MG63 (cell line): ENCODE results near the gene CSF1. TPM values are rescaled to one million over a fixed set of nuclear protein-coding genes. Genes with fewer than 3 reads are reported as not detected.
A peak's percentile ranks its signal among the peaks of the same experiment; 100 is the strongest.
"Not testable (repeated sequence)": the region's sequence is repeated elsewhere in the genome, so short reads cannot be mapped to it uniquely, and the experiment has no call there.

Experiments
- DNase-seq: peaks from one replicate; pipeline ENCODE4 v3.0.0-alpha.2; 2020
- H3K27me3 ChIP-seq: fragments of 250-450 bp; sonication (Bioruptor Pico); 2 replicates; pipeline ENCODE4 v1.5.1; 2020; ENCODE audit warnings: mild to moderate bottlenecking, moderate library complexity
- H3K36me3 ChIP-seq: fragments of 250-450 bp; sonication (Bioruptor Pico); 2 replicates; pipeline ENCODE4 v1.5.1; 2020; ENCODE audit warnings: mild to moderate bottlenecking, moderate library complexity
- H3K4me3 ChIP-seq: fragments of 250-450 bp; sonication (Bioruptor Pico); 2 replicates; pipeline ENCODE4 v1.5.1; 2020; ENCODE audit warnings: mild to moderate bottlenecking, moderate library complexity
- H3K9me3 ChIP-seq: fragments of 250-450 bp; sonication (Bioruptor Pico); 2 replicates; pipeline ENCODE4 v1.5.1; 2020; ENCODE audit warnings: mild to moderate bottlenecking, moderate library complexity
- total RNA-seq: library from RNA; depleted of rRNA; stranded (reverse); fragments of >200 nt; shearing (Covaris generic); gene quantifications from 2 replicates; pipeline ENCODE4 v1.2.3, GENCODE V29; 2014; ENCODE audit warnings: low replicate concordance; rRNA removed

CSF1 gene
- 155 and 224 TPM in 2 replicates for total RNA-seq

GRCh38 chr1:109910123-109910962 lies at the start of gene CSF1:
Gene CSF1, plus strand, starts transcription at chr1:109910849. Its CDS starts 175 bp downstream, at chr1:109911024.
- Histone ChIP-seq H3K36me3 (peaks cover 41% of the 10 kb centered on the region), H3K4me3 (peak within 1 kb of the TSS; percentile 92), H3K27me3 (no peaks in the 10 kb centered on the region), H3K9me3 (no peaks in the 10 kb centered on the region)
- peak; percentile 94 for DNase-seq

- H3K36me3 ChIP-seq, H3K27me3 ChIP-seq, H3K4me3 ChIP-seq, DNase-seq: not testable (repeated sequence)
- peaks cover 25% of the 10 kb centered on the region for H3K9me3 ChIP-seq
Measured at GRCh38 chr1:109861616-109862015, 49.0 kb upstream of the CSF1 start.

GRCh38 chr1:109863667-109864046 lies 47.0 kb upstream of the CSF1 start:
- Histone ChIP-seq H3K4me3 (peak overlapping the region; percentile 11), H3K36me3 (no peaks in the 10 kb centered on the region), H3K27me3 (no peaks in the 10 kb centered on the region), H3K9me3 (peaks cover 23% of the 10 kb centered on the region)
- no peak for DNase-seq

- peak; percentile 68 for DNase-seq
- peak overlapping the region; percentile 11 for H3K4me3 ChIP-seq
- H3K9me3 ChIP-seq, result peaks cover 19% of the 10 kb centered on the region
- H3K27me3 ChIP-seq, result no peaks in the 10 kb centered on the region
- H3K36me3 ChIP-seq, result no peaks in the 10 kb centered on the region
Measured at GRCh38 chr1:109864047-109864822, 46.4 kb upstream of the CSF1 start.

GRCh38 chr1:109864930-109865612 lies 45.6 kb upstream of the CSF1 start:
- no peaks in the 10 kb centered on the region for H3K36me3 ChIP-seq
- no peak for DNase-seq
- no peaks in the 10 kb centered on the region for H3K27me3 ChIP-seq
- peaks cover 19% of the 10 kb centered on the region for H3K9me3 ChIP-seq
- H3K4me3 ChIP-seq, result no peak overlapping the region

- H3K9me3 ChIP-seq, result peaks cover 15% of the 10 kb centered on the region
- no peaks in the 10 kb centered on the region for H3K36me3 ChIP-seq
- H3K27me3 ChIP-seq, result no peaks in the 10 kb centered on the region
- DNase-seq, result no peak
- H3K4me3 ChIP-seq, result no peak overlapping the region
Measured at GRCh38 chr1:109866071-109866470, 44.6 kb upstream of the CSF1 start.

- Histone ChIP-seq H3K9me3 (no peaks in the 10 kb centered on the region), H3K36me3 (no peaks in the 10 kb centered on the region), H3K27me3 (no peaks in the 10 kb centered on the region), H3K4me3 (no peak overlapping the region)
- peak; percentile 62 for DNase-seq
Measured at GRCh38 chr1:109873278-109874175, 37.1 kb upstream of the CSF1 start.

GRCh38 chr1:109874445-109874844 lies 36.2 kb upstream of the CSF1 start:
- H3K27me3 ChIP-seq, result no peaks in the 10 kb centered on the region
- no peak overlapping the region for H3K4me3 ChIP-seq
- DNase-seq, result no peak
- H3K9me3 ChIP-seq, result no peaks in the 10 kb centered on the region
- H3K36me3 ChIP-seq, result no peaks in the 10 kb centered on the region

GRCh38 chr1:109875874-109876273 lies 34.8 kb upstream of the CSF1 start:
- Histone ChIP-seq H3K9me3 (no peaks in the 10 kb centered on the region), H3K36me3 (no peaks in the 10 kb centered on the region), H3K27me3 (no peaks in the 10 kb centered on the region), H3K4me3 (no peak overlapping the region)
- DNase-seq, result no peak

- DNase-seq, result peak; percentile 56
- no peaks in the 10 kb centered on the region for H3K36me3 ChIP-seq
- H3K27me3 ChIP-seq, result no peaks in the 10 kb centered on the region
- no peaks in the 10 kb centered on the region for H3K9me3 ChIP-seq
- H3K4me3 ChIP-seq, result no peak overlapping the region
Measured at GRCh38 chr1:109876617-109877316, 33.9 kb upstream of the CSF1 start.

GRCh38 chr1:109877317-109877771 lies 33.3 kb upstream of the CSF1 start:
- peak; percentile 99 for DNase-seq
- no peaks in the 10 kb centered on the region for H3K27me3 ChIP-seq
- no peaks in the 10 kb centered on the region for H3K36me3 ChIP-seq
- no peaks in the 10 kb centered on the region for H3K9me3 ChIP-seq
- H3K4me3 ChIP-seq, result no peak overlapping the region

GRCh38 chr1:109877776-109878175 lies 32.9 kb upstream of the CSF1 start:
- no peaks in the 10 kb centered on the region for H3K36me3 ChIP-seq
- DNase-seq, result no peak
- H3K27me3 ChIP-seq, result no peaks in the 10 kb centered on the region
- no peak overlapping the region for H3K4me3 ChIP-seq
- no peaks in the 10 kb centered on the region for H3K9me3 ChIP-seq

- no peaks in the 10 kb centered on the region for H3K27me3 ChIP-seq
- H3K36me3 ChIP-seq, result no peaks in the 10 kb centered on the region
- H3K9me3 ChIP-seq, result no peaks in the 10 kb centered on the region
- no peak overlapping the region for H3K4me3 ChIP-seq
- no peak for DNase-seq
Measured at GRCh38 chr1:109878531-109879104, 32.0 kb upstream of the CSF1 start.

GRCh38 chr1:109879371-109879770 lies 31.3 kb upstream of the CSF1 start:
- DNase-seq, H3K4me3 ChIP-seq, H3K9me3 ChIP-seq, H3K27me3 ChIP-seq, H3K36me3 ChIP-seq: not testable (repeated sequence)

GRCh38 chr1:109879881-109880525 lies 30.6 kb upstream of the CSF1 start:
- Histone ChIP-seq H3K27me3 (no peaks in the 10 kb centered on the region), H3K4me3 (no peak overlapping the region), H3K9me3 (no peaks in the 10 kb centered on the region), H3K36me3 (no peaks in the 10 kb centered on the region)
- no peak for DNase-seq
